CD4-positive, alpha-beta T cell treated with Interleukin-15 for 1 hour (primary cell): ENCODE measurements around the gene WWP2.

Source experiments
- DNase-seq: peaks from one replicate; pipeline ENCODE4 v3.0.0-alpha.2; 2020

Gene WWP2

DNA sequence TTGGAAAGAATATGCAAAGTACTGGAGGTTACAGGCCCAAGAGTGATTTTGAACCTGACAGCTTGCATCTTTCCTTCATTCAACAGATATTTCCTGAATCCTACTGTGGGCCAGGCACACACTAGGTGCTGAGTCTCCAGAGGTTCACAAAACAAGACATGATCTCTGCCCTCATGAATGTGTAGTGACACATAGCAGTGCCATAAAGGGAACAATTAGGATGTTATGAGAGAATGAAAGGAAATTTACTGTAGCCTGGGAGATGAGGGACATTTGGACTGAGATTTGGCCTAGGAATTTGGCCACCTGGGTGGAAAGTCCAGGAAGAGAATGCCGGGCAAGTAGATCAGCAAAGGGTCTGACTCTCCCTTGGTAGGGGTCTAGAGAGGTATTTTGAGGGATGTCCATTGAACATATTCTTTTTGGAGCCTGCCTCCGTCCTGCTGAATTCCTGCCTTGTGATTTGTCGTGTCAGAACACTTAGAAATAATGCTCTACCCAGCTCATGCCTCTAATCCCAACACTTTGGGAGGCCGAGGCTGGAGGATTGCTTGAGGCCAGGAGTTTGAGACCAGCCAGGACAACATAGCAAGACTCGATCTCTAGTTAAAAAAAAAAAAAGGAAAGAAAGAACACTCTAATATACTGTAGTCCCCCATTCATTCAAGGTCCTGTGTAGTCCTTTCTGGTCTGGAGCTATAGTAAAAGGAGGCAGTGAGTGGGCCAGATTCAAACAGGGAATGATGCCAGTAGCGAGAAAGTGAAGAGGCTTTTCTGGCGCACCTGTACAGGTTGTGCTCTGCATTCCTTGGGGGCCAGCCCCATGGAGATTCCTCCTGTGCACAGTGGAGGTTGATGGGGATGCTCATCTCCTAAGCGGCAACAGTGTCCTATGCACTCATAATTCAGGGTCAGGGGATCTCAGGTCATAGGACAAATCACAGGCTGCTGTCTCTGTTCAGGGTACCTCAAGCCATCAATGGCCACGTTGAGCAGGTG lies 98.4 kb downstream of the WWP2 start:
- no peak for DNase-seq

DNA sequence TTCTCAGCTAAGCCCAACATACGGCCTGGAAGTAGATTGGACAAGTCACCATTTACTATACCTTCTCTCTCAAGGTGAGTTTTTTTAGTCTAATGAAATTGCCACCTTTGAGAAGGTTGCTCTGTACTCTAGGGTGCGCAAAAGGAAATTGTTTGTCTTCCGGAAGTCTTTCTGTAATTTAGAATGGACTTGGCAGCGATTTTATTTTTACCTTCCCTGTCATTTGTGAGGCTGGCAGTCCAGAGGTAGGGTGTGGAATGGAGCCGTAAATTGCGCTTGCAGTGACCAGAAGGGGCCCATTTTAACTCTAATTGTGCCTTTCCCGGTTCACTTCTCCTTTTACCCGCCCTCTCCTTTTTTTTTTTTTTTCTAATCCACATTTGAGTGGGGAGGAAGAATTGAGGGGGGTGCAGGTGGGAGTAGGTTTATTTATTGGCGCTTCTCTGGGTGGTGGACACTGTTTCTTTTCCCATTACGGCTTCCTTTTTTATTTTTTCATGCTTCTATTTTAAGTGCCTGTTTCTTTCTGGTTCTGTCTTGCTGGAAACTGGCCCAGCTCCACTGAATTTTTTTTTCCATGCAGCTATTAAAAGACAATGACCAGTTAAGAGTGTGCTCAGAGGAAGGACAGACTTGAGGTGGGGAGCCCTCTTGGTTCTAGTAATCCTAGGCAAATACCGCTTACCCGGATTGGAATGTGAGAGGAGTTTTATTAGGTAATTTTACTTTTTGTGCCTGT lies 99.3 kb downstream of the WWP2 start:
- DNase-seq = no peak

DNA sequence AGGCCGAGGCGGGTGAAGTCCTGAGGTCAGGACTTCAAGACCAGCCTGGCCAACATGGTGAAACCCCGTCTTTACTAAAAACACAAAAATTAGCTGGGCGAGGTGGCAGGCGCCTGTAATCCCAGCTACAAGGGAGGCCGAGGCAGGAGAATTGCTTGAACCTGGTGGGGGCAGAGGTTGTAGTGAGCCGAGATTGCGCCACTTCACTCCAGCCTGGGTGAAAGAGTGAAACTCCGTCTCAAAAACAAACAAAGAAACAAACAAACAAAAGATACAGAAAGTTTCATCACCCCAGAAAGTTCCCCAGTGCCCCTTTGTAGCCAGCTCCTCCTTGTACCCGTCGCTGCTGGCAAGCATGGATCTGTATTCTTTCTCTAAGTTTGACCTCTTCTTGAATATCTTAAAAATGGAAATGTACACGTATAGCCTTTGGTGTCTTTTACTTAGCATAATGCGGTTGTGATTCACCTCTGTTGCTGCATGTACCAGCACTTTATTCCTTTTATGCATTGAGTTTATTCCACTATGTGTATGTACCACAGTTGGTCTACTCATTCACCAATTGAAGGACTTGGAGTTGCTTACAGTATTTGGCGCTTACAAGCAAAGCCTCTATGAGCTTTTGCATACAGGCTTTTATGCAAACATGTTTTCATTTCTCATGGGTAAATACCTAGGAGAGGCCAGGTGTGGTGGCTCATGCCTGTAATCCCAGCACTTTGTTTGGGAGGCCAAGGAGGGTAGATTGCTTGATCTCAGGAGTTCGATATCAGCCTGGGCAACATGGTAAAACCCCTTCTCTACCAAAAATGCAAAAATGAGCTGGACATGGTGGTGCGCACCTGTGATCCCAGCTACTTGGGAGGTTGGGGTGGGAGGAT lies 101.5 kb downstream of the WWP2 start:
- DNase-seq = no peak

DNA sequence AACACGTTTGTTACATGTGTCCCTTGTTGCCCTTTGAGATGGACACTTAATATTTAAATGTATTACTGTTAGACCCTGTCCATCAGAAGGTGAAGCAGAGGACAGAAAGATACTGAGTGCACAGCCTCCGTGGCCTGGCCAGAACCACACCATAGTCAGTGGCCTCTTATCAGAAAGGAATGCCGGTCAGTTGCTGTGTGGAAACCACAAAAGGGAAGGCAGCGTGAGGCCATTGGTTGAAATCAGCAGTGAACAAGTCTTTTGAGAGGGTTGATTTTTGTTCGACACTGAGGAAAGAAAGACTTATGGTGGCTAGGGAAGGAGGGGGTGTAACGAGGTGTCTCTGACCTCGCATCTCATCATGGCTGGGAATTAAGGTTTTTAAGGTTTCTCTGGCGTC lies 103.6 kb downstream of the WWP2 start:
- DNase-seq = no peak

DNA sequence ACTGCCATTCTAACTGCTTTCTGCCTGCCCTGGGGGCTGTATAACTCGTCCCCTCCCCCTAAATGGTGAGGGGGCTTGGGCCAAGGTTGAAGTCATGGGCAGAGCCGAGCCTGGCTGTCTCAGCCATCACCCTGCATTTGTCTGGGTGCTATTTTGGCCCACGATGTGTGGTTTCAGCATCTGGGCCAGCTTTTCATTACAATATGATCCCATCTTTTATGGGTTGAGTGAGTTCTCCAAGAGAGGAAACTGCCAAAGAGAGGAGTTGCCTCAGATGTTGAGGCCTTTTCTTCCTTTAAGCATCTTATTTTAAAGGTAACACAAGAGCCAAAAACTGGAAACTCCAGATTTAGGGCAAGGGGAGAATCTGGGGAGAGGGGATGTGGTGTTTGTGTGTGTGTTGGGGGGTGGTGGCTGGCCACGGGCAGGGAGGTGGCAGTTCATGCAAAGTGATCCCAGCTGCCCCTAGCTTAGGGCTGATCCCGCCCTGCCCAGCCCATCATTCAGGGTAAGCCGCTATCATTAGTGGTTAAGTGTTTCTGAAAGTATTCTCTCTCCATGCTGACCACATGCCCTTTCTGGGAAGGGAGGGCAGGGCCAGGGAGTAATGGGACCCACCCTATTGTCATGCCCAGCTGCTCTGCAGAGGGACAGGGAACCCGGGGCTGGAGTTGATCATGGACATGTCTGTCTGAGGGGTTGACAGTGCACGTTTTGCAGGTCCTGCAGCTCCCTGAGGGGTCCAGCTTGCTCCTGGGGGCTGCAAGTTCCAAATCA lies 105.8 kb downstream of the WWP2 start:
- DNase-seq = no peak

DNA sequence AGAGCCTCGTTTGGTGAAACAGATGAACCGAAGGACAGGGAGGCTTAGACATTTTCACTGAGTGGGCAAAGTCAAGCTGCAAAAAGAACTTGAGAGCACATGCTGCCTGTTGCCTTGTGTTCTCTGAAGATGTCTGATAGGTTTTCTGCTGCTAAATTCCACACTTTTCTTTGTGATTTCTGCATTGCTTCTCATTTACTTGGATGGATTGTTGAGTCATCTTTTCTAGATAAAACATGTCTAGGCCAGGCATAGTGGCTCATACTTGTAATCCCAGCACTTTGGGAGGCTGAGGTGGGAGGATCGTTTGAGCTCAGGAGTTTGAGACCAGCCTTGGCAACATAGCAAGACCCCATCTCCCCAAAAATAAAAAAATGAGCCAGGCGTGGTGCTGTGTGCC lies 108.6 kb downstream of the WWP2 start:
- no peak for DNase-seq

DNA sequence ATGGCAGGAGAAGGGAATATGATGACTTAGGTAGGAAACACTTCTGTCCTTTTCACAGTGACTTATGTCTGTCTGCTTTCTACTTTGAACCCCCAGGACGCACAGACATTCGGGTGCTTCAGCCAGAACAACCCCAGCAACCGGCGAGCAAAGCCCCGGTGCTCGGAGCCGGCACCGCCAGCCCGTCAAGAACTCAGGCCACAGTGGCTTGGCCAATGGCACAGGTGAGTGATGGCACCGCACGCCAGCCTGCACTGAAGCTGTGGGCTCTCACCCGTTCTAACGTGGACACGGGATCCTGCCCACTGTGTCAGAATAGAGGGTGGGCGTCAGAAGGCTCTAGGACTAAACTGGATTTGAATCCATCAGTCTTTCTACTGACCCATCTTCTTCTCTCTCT lies 109.6 kb downstream of the WWP2 start:
- no peak for DNase-seq

DNA sequence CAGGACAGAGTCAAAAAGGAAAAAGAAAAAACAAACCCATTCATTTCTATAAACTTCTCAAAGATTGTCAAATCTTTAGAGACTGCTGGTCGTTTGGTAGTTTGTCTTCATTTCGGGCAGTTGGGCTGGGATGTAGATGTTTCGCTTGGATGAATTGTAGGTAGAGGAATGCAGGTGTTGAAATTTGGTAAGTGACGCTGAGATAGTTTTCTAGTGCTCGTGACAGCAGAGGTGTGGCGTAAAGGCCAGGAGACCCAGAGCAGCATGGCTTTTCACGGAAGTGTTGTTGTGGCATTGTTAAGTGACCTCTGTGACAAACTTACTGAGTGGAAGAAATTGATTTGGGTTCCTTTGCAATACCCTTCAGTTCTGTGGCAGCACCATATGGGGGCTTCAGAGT lies 110.8 kb downstream of the WWP2 start:
- no peak for DNase-seq

DNA sequence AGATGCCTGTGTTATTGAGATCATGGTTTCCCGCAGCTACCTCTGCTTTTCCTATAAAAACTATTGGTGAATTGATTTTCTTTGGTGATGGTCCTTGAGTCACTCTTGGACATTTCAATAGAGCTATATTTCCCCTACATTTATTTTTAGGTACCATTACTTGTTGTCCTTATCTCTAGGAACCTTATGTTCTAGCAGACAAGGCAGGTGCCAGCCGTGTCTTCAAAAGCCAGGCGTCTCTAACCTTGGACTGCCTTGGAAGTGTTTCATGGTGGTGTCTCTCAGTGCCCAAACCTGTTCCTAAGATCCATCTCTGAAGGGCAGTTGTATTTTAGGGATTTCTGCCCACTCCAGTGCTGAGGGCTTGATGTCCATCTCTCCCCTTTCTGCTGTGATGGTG lies 111.7 kb downstream of the WWP2 start:
- no peak for DNase-seq

DNA sequence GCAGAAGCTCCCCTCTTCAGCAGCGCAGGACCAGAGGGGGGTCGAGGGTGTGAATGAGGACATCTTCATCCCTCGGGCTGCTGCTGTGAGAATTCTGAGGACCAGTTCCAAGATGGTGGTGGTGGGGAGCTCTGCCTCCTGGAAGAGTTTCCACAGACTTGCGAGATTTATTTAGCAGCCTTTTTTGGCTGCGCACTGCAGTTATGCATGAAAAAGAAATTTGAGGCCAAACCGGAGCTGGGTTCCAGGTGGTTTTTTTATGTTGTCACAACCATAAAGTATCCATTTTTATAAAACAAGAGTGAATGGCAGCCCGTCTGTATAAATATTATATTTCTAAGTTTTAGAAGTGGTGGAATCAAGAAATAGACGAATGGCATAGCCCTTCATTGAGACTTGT lies 112.1 kb downstream of the WWP2 start:
- DNase-seq = no peak

DNA sequence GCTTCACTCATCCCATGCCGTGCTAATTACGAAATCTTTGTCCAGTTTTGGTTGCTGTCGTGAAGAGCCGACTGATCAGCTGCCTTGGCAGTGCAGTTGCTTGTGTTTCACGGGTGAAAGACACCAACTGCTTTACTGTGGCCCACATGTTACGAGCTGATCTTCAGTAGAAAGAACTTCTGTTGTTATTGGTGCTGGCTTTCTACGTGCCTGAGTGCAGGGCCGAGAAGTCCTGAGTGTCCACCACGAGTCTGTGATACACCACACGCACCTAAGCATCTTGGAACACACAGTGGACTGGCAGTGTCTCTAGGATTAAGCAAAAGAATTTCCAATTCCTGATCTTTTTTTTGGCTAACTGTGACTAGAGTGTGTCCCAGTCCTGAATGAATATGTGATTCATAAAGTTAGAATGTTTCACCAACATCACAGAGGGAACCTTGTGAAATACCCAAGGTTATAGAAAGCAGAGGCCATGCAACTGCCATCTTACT lies 118.6 kb downstream of the WWP2 start:
- no peak for DNase-seq

DNA sequence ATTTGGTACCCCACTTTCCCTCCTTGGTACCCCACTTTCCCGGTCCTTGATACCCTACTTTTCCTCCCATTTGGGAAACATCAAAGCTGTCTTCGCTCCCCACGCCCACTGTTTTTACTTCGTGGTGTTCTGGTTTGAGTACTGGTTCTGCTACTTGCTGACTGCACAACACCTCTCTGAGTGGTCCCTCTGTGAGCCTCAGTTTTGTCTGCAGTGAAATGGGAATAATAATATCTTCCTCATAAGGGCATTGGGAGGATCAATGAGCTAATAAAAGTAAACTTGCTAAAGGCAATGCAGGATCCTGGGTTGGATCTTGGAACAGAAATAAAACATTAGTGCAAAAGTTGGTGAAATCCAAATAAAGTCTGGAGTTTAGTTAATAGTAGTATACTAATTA lies 119.0 kb downstream of the WWP2 start:
- no peak for DNase-seq

DNA sequence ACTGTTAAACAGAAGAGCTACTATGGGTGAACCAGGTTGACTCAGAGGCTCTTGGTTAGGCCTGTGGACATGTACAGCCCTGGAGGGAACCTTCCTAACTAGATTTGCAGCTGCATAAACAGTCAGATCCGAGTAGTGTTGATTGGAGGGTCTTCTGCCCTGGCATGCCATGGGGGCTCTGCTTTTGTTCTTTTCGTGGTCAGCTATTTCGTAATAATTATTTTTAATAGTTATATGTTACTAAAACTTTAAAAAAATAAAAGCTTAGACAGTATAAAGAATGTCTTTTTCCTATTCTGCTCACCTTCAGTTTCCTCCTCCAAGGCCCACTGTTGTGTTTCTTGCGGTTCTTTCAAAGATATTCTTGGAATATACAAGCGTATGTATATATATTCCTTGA lies 121.6 kb downstream of the WWP2 start:
- DNase-seq = no peak

DNA sequence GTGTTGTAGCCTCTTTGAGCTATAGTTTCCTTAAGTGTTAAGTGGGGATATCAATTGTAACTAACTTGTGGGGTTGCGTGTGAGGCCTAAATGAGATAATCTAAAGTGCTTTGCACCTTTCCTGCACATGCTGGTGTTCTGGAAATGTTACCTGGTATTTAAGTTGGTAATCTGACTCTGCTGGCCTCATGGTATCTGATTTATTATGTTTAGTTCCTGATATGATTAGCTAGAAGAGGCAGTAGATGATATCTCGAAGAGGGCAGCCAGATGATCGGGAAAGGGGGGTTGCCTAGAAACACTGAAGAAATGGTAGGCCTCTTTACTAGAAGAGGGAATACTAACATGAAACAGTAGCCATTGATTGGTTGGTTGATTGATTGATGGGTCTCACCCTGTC lies 123.6 kb downstream of the WWP2 start:
- DNase-seq = no peak

DNA sequence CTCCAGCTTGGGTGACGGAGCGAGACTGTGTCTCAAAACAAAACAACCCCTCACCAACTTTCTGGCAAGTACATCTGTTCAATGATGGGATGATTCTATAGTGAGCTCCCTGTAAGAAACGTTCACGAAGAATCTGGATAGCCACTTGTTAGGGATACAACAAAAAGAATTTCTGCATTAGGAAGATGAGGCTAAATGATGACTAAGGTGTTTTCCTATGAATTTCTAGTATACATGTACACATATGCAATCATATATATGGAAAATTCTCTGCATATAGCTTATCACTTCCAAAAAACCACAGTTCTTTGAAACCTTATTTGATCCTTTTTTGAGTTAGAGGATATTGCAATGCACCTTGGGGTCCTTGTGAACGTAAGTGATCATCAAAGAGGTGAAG lies 124.6 kb downstream of the WWP2 start:
- DNase-seq = no peak

DNA sequence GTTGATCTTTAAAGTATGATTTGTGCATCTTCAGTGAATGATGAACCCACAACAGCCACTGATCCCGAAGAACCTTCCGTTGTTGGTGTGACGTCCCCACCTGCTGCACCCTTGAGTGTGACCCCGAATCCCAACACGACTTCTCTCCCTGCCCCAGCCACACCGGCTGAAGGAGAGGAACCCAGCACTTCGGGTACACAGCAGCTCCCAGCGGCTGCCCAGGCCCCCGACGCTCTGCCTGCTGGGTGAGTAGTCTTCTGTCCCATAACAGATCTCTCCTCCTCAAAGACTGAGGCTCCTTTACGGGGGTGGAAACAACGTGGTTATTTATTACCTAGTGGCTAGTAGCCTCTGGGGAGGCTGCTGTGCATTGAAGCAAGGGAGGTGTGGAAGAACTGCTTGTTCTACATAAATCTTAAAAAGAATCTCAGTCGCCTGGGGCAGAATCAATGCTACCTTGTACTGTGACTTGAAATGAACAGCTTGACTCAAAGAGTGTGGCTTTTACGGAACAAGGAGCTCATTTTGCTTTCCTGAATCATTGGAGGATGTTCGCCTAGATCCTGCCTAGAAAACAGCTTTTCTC lies 126.0 kb downstream of the WWP2 start:
- DNase-seq = no peak

DNA sequence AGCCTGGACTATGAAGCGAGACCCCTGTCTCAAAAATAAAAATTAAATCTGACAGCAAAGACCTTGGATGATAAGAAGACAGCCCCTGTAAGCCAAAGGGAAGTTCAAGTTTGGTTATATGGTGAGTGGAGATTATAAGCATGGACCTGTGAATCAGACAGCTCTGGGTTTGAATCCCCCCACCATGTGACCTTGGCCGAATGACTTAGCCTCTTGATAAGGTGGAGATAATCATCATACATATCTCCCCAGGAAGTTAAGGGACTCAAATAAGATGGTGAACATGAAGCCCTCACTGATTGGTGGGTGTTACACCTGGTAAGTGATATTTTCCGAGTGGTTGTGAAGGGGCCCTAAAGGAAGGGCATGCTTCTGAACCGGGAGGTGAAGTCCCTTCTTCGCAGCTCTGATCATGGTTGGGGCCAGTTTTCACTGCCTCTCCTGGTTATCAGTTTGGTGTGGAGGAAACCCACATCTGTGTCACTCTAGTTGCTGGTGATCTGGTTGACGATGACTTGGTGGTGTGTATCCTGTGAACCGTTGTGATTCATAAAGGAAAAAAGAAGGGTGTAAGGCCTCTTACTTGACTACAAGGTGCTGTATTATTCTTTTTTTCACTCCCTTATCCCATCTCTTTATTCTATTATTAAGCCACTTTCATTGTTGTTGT lies 127.3 kb downstream of the WWP2 start:
- no peak for DNase-seq

DNA sequence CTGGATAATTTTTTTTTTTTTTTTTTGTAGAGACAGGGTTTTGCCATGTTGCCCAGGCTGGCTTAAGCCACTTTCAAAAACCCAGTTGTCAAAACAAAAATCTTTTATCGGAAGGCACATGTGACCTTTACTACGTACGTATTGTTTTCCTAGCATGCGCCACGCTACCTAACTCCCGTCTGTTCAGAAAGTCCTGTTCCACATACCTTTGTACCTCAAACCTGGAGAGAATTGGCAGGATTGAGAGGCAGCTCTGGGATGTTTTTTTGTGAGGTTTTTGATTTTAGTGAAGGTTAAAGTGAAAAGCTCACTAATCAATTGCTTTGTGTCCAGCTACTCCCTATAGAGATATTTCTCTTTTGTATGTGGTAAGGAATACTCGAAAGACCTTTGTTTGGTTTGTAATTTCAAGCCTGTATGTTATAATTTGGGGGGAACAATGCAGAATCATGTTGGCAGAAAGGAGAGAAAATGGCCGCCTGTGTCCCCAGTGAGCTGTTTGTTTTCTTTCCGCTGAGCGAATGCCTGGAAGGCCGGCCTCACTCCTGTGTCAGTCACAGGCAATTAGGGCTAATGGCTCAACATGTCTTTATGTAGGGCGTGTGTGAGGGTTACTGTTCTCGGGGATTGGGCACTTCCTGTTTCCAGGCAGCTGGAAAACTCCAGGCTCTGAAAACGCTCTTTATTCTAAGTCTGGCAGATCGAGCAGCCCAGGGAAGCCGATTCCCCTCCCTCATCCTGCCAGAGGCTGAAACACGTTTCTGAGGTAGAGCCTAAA lies 128.2 kb downstream of the WWP2 start:
- DNase-seq = no peak

DNA sequence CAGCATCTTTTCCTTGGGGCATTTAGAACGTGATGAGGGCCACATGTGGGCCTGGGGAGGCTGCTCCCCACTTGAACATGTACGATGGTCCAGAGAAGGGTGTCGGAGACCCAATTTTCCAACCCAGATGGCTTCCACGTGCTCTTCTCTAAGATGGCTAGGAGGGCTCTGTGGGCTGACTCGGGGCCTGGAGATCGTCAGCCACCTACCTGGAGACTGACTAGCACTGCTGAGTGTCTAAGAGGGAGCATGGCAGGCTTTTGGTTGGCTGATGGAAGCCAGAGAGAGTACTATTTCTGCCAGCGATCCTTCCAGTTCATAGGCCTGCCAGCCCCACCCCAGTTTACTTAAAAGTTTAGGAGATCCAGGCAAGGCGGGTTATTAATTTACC lies 128.8 kb downstream of the WWP2 start:
- DNase-seq = no peak

DNA sequence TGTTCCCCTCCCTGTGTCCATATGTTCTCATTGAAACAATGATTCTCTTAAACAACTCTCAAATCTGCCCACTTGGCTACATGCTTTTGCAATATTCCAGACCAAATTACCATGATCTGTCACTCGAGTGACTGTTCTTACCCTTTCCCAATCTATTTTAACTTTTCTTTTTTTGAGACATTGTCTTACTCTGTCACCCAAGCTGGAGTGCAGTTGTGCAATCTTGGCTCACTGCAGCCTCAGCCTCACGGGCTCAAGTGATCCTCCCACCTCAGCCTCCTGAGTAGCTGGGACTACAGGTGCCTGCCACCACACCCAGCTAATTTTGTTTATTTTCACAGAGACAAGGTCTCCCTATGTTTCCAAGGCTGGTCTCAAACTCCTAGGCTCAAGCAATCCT lies 130.2 kb downstream of the WWP2 start:
- DNase-seq = no peak
